ENCODE data around the gene CHCHD3. TPM values are rescaled to one million over a fixed set of nuclear protein-coding genes. Genes with fewer than 3 reads are reported as not detected.

The CHCHD3 gene
- total RNA-seq, 1 donor from 2014 or later = 53.2 TPM

DNA sequence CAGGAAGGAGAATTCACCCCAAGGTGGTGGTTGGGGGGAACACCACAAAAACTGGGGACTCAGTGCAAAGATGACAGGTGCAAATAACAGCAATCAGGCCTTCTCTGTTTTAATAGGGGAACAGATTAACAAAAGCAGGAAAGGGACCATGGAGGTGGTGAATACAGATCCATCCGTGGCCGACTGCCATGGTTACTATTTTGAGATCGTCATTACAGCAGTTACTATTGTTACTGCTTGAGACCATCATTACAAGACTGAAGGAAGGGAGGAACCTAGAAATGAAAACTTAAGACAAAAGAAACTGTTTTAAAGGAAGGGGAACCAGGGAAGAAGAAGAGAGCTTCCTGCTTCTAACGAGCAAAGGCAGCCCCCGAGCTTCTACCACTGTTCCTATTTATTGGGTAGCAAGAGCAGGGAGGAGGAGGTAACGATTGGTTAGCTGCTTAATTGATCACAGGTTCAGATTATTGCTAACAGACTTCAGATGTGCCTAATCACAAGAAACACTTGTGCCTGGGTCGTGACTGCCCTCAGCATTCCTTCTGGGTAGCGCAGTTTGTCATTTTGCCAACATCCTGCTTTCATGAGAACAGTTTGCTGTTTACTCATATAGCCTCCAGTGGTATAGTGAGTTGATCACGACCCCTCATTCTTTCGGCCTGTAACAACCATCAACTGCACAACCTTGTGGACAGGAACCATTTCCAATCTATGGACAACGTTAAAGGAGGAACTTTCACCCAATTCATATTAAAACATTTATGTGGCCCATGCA, 216.3 kb downstream of the CHCHD3 start:
- DNase-seq (ENCODE audit: low read depth in 2 of 2) = peak; percentile 15 to 77

DNA sequence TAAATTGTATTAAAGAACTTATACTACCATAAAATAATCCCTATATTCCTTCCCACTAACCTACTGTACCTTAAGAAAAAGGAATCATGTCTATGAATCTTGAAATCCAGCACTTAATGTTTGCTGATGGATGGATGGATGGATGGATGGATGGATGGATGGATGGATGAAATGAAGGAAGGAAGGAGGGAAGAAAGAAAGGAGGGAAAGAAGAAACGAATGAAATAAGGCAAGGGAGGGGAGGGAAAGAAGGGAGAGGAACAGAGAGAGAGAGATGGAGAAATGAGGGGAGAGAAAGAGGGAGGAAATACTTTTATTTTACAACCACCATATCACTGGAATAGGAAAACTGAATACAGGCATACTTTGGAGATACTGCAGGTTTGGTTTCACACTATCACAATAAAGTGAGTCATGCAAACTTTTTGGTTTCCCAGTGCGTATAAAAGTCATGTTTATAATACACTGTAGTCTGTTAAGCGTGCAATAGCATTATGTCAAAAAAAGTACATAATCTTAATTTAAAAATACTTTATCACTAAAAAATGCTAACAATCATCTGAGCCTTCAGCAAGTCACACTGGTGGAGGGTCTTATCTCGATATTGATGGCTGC, 219.8 kb downstream of the CHCHD3 start:
- DNase-seq (ENCODE audit: low read depth in 2 of 2) = no peak

DNA sequence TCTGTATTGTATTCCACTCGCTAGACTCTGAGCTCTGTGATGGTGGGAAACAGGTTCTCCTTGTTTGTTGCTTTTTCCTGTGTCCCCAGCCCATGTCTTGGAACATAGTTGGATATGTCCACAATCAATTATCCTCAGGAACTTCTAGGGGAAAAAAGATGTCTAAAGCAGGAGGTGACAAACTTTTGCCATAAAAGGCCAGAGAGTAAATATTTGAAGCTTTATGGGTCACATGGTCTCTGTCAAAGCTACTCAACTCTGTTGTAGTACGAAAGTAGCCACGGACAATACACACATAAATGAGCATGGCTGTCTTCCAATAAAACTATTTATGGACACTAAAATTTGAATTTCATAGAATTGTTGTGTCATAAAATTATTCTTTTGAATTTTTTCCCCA, 220.5 kb downstream of the CHCHD3 start:
- DNase-seq (ENCODE audit: low read depth in 2 of 2) = no peak

GRCh38 chr7:132859199-132859598, 222.7 kb downstream of the CHCHD3 start:
- no peak for DNase-seq (ENCODE audit: low read depth in 2 of 2)

- DNase-seq (ENCODE audit: low read depth in 2 of 2) = no peak
These were observed 223.1 kb downstream of the CHCHD3 start for GRCh38 chr7:132858760-132859159.

GRCh38 chr7:132858251-132858650, 223.6 kb downstream of the CHCHD3 start:
- no peak for DNase-seq (ENCODE audit: low read depth in 2 of 2)

DNA sequence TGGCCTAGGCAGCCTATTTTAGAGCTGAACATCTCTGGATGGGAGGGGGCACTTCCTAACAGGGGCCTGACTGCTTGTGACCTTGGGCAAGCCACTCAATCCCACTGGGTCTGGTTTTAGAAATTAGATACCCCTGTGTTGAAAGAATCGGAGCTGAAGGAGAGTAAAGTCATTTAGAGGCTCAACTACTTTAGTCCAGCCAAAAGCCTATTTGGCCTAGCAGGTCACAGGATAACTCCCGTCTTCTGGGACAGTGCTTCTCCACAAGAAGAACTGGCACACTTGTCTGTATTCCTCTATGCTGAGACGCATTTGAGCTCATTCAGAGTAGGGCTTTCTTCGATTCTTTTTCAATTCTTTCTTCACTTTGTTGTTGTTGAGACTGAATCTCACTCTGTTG, 224.2 kb downstream of the CHCHD3 start:
- no peak for DNase-seq (ENCODE audit: low read depth in 2 of 2)

GRCh38 chr7:132857031-132857430, 224.9 kb downstream of the CHCHD3 start:
- no peak for DNase-seq (ENCODE audit: low read depth in 2 of 2)

DNA sequence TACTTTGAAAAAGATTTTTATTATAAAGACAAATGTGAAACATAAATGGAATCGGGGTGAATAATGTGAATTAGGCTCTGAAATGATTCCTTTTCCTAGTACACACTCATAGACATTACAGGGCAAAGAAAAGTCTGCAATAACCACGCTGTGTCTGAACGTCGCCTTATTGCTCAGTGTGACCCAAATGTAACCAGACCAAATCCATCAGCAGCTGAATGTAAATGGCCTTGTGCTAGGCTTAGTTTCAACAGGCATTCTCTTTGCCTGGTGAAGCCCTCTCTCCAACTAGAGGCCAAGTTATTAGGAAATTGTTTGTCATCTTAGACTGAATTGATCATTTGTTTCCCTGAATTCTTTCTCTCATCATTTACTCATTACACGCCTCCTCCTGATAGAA, 225.5 kb downstream of the CHCHD3 start:
- DNase-seq (ENCODE audit: low read depth in 2 of 2) = no peak

DNA sequence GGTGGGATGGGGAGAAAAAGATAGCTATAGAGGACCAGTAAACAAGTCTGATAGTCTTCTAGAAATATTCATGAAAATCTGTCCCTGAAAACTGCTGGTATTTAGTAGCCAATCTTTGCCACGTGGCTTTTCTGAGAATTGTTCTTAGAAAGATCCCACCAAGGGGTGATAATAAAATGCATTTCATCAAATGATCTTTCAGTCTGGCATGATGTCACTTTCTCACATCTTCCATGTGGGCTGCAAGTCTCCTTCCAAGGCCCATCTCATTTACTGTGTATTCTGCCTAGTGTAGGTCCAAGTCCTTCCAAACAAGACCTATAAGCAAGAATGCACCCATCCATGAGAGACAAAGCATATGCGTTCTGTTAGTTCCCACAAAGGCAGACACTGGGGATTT, 226.0 kb downstream of the CHCHD3 start:
- no peak for DNase-seq (ENCODE audit: low read depth in 2 of 2)

- DNase-seq (ENCODE audit: low read depth in 2 of 2) = no peak
These were observed 227.7 kb downstream of the CHCHD3 start for GRCh38 chr7:132854238-132854637.

- no peak for DNase-seq (ENCODE audit: low read depth in 2 of 2)
These were observed 234.5 kb downstream of the CHCHD3 start for GRCh38 chr7:132847376-132847775.

- DNase-seq (ENCODE audit: low read depth in 2 of 2) = no peak
These were observed 235.8 kb downstream of the CHCHD3 start for GRCh38 chr7:132846086-132846485.

- no peak for DNase-seq (ENCODE audit: low read depth in 2 of 2)
These were observed 239.4 kb downstream of the CHCHD3 start for GRCh38 chr7:132842478-132842877.

DNA sequence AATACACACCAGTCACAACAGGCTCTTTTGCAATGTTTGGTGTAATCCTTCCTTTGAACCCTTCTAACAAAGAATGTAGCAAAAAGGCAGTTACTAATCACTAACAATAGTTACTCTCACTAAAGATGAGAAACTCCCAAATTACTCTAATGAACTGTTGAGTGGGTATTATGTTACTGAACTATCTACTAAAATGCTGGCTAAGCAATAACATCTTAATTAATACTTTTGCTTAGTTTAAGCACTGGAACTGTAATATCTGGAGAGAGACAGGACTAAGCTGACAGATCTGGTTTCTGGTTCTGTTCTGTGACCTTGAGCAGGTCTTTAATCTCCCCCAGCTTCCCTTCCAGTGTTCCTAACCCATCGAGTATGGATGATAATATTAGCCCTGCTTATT, 241.7 kb downstream of the CHCHD3 start:
- no peak for DNase-seq (ENCODE audit: low read depth in 2 of 2)

DNA sequence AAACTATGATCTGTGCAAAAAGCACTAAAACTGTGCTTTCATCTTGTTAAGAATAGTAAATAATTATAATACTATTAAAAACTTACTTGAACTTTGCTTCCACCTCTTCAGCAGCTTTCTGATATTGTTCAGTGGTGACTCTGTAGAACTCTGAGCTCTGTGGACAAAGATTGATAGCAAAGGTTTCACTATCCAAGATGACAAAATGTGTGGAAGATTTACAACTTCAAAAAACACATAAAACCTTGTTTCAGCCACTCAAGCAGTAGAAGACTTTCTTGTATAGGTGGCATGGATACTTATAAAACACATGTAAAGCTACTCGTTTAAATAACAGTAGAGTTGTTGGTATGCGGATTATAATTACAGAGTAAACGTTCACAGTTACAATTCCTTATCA, 243.6 kb downstream of the CHCHD3 start:
- DNase-seq (ENCODE audit: low read depth in 2 of 2) = no peak

GRCh38 chr7:132837529-132837928, 244.4 kb downstream of the CHCHD3 start:
- DNase-seq (ENCODE audit: low read depth in 2 of 2) = no peak

- peak in 1 of 2 donors; percentile 16 for DNase-seq (ENCODE audit: low read depth in 2 of 2)
These were observed 245.1 kb downstream of the CHCHD3 start for GRCh38 chr7:132836746-132837145.

DNA sequence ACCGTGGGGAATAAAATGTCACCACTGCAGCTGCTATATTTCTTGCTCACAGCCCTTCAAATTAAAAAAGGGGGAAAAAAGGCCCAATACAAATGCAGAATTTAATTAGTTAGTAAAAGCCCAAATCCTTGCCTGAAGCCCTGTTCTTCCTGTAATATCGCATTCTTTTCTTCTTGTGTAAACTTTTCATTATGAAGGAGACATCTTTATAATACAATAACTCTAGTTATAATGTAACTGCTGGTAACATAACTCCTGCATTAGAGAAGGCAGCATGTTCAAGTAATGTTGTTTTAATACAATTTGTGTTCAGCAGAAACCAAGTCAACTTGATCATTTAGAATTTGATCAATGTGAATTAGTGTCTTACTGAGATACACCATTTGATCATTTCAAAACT, 250.9 kb downstream of the CHCHD3 start:
- no peak for DNase-seq (ENCODE audit: low read depth in 2 of 2)

DNA sequence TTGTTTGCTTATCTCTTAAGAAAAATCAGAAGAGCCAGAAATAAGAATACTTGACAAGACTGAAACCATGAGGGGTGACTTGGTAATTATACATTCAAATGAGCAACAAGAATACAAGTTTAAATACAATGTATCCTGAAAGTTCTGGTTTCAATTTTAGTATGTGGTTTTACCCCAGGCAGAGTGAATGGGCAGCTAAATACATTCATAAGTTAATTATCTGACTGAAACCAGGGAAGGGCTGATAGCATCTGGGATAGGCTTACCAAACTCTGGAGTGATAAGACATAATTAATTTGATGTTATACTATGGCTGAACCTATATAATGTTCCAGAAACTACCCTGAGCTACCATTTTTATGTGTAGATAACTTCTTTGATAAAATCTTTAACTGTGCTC, 253.4 kb downstream of the CHCHD3 start:
- no peak for DNase-seq (ENCODE audit: low read depth in 2 of 2)

DNA sequence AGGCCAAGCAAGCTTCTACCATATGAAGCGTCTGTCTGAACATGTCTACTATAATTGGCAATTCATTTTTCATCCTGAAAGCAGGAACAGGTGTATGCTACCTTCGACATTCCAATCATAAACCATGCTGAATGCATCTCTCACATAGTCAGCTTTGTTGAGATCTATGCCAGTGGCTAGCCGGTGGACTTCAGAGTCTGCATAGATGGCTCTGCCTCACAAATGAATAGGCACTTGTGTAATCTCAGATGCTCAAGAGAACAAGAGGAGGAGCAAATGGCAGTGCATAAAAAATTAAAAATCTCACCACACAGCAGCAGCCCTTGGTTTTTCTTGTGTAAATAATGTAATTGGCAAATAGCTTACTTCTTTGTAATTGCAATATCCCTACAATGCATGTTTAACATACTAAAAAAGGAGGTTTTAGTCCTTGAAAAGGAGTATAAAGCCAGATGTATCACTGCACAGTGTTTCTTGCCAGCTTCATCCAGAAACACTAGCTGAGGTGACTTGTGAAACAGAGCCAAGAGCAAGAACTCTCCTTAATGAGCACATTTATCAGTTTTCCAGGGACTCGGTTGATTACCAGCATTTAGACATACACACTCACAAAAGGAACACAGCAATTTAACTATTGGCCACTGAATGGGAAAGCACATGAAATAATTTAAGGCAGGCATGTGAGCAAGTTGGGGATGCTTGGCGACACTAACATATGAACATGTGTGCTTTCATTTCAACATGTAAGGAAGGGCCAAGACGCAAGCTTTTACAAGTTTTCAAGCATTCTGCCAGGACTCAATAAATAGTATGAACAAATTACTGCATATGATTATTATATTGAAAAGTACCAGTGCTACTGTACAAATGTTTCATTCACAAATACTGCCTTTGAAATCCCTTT, 255.7 kb downstream of the CHCHD3 start:
- DNase-seq (ENCODE audit: low read depth in 2 of 2) = no peak

GRCh38 chr7:132825222-132825621, 256.7 kb downstream of the CHCHD3 start:
- no peak for DNase-seq (ENCODE audit: low read depth in 2 of 2)
